GM12891 (cell line): ENCODE data around the gene GRM8.

Source experiments
- PAX5 ChIP-seq: IDR thresholded peaks from 2 replicates; pipeline ENCODE4 v1.6.1; 2011; ENCODE audit warnings: low read length, moderate library complexity, mild to moderate bottlenecking; ENCODE audit not compliant: insufficient read depth, severe bottlenecking
- POLR2A ChIP-seq: IDR thresholded peaks from 2 replicates; pipeline ENCODE4 v1.6.1; 2011; ENCODE audit warnings: low read depth, low read length, control low read depth
- POLR2AphosphoS5 ChIP-seq: IDR thresholded peaks from 2 replicates; pipeline ENCODE4 v1.6.1; 2011; ENCODE audit warnings: low read depth, low read length, control low read depth
- TAF1 ChIP-seq: IDR thresholded peaks from 2 replicates; pipeline ENCODE4 v1.6.1; 2011; ENCODE audit warnings: low read depth, low read length, control low read depth

DNA sequence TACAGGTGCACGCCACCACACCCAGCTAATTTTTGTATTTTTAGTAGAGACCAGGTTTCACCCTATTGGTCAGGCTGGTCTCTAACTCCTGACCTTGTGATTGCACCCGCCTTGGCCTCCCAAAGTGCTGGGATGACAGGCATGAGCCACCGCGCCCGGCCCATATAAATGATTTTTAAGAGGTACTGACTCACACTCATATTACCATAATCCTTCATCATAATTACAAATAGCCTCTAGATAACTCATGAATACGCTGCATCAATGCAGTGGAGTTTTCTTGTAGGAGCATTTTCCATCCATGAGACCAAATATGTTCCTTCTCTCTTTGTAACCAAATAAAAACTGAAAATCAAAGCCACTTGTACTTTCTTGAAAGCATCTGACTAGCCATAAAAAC, 193.3 kb downstream of the GRM8 start:
- no peak for TF ChIP-seq POLR2A
- TF ChIP-seq POLR2AphosphoS5: no peak
- TF ChIP-seq TAF1: no peak
- TF ChIP-seq PAX5: no peak
